ENCODE results near the gene PPM1E.
"Not testable (repeated sequence)": the region's sequence is repeated elsewhere in the genome, so short reads cannot be mapped to it uniquely, and the experiment has no call there.

The PPM1E gene

DNA sequence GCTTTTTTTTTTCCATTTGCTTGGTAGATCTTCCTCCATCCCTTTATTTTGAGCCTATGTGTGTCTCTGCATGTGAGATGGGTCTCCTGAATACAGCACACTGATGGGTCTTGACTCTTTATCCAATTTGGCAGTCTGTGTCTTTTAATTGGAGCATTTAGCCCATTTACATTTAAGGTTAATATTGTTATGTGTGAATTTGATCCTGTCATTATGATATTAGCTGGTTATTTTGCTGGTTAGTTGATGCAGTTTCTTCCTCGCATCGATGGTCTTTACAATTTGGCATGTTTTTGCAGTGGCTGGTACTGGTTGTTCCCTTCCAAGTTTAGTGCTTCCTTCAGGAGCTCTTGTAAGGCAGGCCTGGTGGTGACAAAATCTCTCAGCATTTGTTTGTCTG is 94.5 kb downstream of the PPM1E start:
- not testable (repeated sequence) for DNase-seq

DNA sequence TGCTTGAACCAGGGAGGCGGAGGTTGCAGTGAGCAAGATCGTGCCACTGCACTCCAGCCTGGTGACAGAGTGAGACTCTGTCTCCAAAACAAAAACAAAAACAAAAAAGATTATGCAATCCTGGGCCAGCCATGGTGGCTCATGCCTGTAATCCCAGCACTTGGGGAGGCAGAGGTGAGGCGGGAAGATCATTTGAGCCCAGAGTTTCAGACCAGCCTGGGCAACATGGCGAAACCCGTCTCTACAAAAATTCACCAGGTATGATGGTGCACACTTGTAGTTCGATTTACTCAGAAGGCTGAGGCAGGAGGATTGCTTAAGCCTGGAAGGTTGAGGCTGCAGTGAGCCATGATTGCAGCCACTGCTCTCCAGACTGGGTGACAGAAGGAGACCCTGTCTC is 109.6 kb downstream of the PPM1E start:
- no peak for DNase-seq

DNA sequence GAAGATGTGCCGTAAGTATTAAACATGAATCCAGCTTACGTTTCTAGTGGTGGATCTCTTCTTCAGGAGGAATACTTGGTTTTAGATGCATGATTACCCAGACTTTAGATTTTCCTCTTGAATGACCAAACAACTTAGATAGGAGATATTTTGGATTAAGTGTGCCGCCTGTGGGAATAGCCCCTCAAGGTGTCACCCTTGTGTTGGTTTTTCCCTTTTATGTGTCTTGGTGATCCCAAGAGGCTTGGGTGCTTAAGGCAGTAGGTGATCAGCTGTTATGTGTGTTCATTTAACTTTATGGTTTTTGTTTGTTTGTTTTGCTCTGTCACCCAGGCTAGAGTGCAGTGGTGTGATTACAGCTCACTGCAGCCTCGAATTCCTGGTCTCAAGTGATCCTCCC is 115.1 kb downstream of the PPM1E start:
- no peak for DNase-seq

DNA sequence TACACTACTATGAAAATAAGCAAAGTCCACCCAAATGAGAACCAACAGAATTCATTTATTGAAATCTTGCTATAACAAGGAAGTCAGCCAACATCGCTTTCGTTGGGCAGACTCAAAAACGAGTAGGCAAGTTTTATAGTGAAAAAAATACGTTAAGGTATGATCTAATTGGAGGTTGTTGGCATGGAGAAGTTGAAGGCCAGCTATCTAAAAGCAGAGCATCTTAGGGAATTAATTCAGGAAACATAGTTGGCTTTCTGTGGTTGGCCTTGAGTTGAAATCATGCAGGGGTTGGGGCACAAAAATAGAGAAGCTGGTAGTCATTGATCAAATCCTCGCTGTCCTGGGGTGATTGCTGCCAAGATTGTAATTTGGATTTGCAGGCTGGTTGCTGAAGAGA is 118.3 kb downstream of the PPM1E start:
- DNase-seq, result no peak

DNA sequence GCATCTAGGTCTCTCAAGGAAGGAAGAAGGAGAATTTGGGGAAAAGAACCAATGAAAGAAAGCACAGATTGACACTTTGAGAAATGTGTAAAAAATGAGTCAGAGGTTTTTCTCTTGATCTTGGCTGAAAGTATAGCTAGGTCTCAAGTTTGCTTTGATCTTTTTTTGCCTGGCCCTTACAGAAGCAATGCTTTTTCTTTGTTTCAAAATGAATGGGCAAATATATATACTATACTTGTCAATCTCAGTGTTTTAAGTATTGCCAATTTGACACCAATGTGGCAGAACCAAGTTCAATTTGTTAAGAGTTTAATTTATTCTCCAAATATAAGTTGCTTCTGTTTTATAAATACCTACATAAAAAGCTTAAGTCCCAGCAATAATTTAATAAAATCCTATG is 119.6 kb downstream of the PPM1E start:
- DNase-seq, result no peak

DNA sequence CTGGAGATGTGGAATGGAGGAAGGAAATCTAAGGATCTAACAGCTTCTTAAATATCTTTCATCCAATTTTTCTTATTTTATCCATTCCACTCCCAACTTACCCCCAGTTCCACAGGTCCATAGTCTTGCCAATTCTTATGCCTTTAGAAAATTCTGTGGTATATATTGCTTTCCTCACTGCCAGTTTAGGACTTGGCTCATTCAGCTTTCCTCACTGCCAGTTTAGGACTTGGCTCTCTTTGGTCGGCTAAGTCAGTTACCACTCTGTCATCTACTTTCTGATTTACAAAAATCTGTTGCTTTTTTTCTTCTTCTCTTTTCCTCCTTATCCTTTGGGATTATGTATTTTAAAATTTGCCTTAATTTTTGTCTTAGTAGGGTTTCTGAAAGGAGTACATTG is 128.5 kb downstream of the PPM1E start:
- no peak for DNase-seq

DNA sequence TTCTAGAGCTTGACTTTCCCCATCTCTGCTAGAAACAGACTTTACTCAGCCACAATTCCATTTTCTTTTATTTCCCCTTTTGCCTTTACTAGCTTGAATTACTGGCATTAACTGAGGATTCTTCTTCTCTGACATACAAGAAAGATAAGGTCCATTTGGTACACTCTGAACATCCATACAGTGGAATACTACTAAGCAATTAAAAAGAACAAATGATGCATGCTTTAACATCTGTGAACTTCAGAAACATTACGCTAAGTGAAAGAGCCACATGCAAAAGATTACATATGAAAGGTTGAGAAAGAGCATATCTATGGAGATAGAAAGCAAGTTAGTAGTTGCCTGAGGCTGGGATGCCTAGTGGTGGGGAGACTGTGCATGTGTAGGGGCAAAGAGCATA is 130.9 kb downstream of the PPM1E start:
- no peak for DNase-seq

DNA sequence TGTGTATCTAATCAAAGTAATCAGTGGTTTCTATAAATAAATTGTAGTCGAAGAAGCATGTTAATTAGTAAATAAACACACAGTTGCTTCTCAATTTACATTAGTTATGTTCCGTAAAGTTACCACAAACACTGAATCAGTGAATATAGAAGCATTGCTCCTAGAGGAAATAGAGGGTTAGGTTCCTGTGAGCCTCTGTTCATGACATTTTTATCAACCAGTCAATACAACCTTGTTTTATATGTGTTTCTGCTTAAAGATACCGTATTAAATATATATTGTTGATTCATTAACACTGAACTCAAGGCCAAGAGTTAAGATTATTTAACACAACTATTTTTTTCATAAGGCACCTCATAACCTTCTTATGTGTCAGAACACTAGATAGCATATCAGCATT is 134.3 kb downstream of the PPM1E start:
- no peak for DNase-seq

DNA sequence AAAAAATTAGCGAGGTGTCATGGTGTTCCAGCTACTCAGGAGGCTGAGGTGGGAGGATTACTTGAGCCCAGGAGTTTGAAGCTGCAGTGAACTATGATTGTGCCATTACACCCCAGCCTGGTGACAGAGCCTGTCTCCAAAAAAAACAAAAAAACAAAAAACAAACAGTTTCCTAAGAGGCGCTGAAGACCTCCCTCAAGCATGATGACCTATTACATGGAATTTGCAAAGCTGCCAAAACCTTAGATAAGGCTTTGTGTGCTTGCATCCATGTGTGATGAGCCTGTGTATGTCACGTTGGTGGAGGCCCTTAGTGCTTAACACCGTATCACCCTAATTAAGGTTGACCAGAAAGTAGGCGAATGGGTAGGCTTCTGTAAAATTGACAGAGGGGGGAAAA is 143.5 kb downstream of the PPM1E start:
- DNase-seq, result no peak

DNA sequence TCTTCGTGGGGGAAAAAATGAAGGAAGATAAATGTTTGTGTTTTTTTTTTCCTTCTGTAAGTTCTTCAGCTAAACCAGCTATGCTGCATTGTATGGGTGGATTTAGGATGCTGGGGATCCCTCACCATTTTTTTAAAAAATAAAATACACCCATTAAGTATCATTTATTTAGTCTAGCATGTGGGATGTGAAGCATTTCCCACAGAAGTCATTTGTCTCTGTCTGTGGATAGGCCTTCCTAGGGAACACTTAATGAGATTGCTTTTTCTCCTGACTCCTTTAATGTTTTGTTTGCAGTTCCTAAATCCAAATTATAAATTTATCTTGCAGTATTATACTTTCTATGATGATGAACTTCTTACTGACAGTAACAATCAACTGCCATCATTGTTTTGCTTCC is 146.7 kb downstream of the PPM1E start:
- DNase-seq, result no peak

DNA sequence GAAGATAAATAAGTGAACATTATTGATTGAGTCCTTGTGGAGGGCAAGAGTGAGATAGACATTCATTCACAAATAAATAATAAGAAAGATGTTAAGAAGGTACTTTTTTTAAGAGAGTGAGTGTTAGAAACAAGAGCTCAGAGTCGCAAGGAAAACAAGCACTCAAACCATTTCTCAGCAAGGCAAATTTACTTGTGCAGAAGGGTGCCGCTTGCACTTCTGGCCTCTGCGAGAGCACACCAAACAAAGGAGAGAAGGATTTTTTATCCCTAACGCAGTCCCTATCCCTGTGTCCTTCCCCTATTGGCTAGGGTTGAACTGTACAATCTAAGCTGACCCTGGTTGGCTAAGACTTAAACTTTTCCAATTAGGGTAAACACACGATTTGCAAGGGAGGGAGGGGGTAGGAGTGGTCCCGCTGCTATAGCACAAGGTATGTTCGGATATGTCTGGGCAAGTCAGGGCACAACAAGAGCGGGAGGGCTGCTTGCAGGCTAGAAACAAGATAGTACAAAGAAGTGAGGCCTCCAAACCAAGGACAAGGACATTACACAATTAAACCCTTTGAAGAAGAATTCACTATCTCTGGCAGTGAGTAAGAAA is 156.2 kb downstream of the PPM1E start:
- DNase-seq, result no peak

DNA sequence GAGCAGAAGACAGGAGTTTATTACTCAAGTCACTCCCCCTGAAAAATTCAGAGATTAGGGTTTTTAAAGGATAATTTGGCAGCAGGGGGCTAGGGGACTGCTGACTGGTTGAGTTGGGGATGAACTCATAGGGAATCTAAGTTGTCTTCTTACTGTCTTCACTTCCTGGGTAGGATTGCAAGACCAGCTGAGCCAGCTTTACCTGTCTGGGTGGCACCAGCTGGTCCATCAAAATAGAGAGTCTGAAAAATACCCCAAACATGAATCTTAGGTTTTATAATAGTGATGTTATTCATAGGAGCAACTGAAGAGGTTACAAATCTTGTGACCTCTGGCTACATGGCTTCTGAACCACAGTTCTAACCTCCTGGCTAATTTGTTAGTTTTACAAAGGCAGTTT is 157.9 kb downstream of the PPM1E start:
- no peak for DNase-seq

DNA sequence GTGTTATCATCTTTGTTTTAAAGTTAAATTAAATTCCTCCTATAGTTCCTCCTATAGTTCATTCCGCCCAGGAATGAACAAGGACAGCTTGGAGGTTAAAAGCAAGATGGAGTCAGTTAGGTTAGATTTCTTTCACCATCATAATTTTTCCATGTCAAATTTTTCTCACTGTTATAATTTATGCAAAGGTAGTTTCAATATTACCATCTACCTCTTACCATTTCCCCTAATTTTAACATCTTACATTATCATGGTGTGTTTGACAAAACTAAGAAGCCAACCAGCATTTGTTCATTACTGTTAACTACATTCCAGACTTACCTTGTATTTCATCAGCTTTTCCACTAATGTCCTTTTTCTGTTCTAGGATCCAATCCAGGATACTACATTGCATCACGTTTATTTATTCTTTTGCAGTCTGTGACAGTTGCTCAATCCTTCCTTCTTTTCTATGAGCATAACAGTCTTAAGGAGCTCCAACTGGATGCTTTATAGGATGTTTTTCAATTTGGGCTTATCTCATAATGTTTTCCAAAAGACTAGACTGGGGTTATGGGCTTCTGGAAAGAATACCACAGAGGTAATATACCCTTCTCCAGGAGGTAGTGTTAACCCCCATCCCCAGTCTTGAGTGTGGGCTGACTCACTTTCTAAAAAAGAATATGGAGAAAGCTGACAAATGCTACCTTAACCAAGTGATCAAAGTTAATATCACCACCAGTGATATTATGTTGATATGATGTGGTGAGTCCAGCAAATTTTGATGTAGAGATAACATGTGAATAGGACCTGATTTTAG is 158.5 kb downstream of the PPM1E start:
- DNase-seq, result no peak

DNA sequence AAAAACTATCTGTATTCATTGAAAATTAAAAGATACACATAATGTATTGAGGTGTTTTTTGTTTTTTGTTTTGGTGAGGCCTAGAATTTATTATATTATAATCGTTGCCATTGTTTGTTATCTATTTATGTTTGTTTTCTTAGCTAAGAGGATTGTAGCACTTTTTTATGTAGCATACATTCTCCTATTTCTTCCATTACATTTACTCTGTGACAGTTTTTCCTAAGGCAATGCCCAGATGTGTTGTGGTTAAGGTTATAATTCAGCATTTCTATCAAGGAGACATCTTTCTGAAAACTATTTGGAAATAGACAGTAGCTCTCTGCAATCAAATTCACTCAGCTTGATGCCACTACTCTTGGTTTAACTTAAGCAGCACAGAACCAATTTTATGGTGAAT is 161.6 kb downstream of the PPM1E start:
- no peak for DNase-seq

DNA sequence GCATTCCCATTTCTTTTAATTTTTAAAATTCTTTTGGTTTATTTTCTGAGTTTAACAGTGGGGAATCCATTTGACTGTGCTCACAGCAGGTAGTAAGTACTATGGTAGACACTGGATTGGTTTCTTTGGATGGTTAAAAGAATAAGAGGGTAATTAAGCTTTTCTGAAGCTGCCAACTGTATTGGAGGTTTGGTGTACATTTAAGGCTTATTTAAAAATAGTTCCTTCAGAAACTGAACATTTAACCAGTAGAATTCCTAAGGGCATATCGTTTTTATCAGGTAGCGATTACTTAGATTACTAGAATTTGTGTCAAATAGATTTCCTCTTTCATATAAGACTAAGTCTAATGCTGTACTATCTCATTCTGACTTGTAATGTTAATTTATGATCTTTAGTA is 162.4 kb downstream of the PPM1E start:
- DNase-seq, result peak; percentile 3

DNA sequence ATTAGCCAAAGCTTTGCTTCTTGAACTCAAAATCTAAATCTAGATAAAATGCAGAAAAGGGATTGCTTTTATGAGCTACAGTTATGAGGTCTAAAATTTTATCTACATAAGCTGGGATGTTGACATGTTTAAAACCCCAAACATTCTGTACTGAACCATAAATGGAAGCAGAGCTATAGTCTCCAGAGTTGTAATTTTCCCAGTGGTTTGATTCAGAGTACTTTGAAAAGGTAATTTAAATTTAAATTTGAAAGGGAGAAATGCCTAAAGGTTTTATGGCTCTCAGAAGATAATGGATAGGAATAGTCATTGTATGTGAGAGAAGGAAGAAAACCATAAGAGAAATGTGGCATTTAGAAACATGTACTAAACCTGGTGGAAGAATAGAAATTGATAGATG is 163.2 kb downstream of the PPM1E start:
- no peak for DNase-seq

DNA sequence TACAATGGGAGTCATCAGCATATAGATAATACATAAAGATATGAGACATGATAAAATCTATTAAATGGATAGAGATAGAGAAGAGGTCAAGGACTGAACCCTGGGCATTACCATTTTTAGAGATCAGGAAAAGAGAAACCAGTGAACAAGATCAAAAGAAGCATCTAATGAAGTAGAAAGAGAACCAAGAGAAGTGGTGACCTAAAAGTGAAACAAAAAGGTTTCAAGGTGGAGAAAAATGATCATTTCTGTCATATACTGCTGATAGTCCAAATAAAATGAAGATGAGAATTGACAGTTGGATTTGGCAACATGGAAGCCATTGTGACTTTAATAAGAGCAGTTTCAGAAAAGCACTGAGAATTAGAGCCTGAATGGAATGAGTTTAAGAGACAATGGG is 165.1 kb downstream of the PPM1E start:
- no peak for DNase-seq

DNA sequence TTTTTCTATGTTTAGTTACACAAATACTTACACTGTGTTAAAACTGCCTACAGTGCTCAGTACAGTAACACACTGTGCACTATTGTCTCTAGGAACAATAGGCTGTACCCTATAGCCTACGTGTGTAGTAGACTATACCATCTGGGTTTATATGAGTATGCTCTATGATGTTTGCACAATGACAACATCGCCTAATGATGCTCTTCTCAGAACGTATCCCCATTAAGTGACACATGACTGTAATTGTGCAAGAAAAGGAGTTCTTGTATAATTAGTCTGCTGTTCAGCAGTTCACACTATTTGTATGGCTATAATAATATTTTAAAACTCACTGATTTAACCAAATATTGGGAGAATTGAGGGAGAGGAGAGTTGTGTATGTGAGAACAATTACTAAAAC is 177.3 kb downstream of the PPM1E start:
- DNase-seq, result no peak

DNA sequence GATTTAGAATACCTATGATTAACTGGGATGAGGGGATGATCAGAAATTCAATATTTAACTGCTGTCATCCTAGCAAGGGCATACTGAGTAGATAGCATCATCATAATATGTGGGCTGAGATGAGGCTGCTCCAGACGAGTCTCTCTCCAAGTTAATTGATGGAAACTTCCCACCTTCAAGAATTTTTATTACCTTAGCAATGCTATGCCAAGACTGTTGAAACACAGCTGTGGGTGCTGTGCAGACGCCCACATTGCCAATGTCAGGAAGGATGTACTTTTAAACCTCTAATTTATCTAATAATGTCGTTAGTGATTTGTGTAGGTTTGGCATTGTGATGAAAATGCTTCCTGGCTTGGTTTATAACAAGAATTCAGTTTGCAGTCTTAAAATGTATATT is 180.6 kb downstream of the PPM1E start:
- no peak for DNase-seq

DNA sequence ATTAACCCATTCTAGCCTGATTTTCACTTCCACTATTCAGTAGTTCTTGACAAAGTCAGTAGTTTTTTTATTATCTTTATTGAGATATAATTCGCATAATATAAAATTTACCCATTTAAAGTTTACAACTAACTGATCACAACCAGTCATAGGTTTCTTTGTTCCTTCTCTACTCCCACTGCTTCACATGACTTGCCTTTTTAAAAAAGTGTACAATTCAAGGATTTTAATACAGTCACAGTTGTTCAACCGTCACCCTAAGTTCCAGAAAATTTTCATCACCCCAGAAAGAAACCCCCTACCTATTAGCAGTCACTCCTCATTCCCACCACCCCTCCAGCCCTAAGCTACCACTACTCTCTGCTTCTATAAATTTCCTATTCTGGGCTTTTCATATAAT is 188.5 kb downstream of the PPM1E start:
- no peak for DNase-seq

DNA sequence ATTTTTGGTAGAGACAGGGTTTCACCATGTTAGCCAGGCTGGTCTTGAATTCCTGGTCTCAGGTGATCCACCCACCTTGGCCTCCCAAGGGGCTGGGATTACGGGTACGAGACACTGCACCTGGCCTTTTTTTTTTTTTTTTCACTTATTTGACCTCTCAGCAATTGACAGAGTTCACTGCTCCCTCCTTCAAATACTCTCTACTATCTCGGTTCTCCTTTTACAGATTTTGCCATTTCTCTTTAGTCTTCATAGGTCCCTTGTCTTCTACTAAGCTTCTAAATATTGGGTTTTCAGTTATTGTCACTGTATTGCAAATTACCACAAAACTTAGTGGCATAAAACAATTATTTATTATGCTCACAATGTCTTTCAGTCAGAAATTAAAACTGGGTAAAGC is 191.8 kb downstream of the PPM1E start:
- DNase-seq, result no peak

DNA sequence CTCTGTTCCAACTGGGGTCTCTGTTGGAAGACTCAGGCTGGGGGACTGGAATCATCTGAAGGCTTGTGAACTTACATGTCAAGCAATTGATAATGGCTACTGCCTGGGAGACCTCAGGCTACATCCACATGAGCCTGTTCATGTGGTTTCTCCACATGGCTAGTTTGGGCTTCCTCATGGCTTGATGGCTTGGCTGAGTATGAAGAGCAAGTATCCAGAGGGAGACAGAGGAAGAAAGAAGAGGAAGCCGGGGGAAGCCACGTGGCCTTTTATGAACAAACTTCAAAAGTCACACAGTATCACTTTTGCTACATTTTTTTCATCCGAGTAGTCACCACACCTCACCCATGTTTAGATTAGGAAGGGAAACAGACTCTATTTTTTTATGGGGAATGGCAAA is 192.2 kb downstream of the PPM1E start:
- DNase-seq, result no peak

DNA sequence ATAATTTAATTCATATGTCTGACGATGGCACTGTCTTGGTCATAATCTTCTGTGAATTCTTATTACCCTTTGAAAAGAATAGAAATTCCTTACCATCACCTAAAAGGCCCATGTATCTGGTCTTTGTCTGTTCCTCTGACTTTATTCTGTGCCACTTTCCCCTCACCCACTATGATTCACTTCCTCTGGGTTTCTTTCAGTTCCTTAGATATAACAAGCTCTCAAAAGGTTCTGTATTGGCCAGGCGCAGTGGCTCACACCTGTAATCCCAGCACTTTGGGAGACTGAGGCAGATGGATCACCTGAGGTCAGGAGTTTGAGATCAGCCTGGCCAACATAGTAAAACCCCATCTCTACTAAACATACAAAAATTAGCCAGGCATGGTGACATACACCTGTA is 198.7 kb downstream of the PPM1E start:
- DNase-seq, result not testable (repeated sequence)

DNA sequence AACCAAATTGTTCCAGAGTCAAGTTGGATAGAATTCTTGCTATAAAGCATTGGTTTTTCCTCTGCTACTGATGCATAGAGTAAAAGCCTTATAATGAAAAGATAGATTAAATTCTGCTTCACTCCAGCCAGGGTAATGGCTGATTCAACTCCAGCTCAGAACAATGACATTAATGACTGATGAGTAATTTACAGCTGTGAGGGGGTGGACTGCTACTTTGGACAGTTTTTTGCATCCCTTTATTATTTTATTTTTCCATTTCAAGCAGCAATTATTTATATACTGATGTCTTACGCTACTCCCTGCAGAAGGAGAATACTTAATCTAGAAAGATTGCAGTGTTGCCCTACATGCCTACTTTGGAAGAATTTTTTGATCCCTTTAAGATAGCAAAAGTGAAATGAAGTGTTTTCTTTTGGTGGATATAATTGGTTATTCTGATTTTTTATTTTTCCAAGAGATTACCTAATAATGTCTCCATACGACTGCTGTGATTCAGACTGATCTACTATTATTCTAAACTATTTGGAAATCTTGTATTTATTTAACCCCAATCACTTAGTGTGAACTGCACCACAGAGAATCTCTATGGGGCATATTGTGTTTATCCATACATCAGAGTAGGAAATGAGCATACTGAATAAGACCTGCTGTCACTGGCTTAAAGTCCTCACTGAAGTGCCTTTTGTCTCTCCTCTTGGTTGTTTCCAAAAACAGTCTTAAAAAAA is 201.5 kb downstream of the PPM1E start:
- DNase-seq, result no peak

DNA sequence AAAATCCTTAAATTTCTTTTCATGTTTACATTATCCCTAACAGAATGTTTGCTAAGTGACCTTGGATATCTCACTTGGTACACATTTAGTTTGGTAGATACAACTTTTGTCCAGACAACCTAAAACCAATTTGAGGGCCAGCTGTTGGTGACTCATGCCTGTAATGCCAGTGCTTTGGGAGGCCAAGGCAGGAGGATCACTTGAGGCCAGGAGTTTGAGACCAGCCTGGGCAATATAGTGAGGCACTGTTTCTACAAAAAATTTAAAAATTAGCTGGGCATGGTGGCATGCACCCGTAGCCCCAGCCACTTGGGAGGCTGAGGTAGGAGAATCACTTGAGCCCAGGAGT is 202.0 kb downstream of the PPM1E start:
- DNase-seq, result not testable (repeated sequence)
